Nephron progenitor cell (in vitro differentiated cells): ENCODE results near the gene CELF5.

ENCODE experiments used
- DNase-seq: peaks from one replicate; pipeline ENCODE4 v3.0.0; 2021
- H3K27ac Mint-ChIP-seq: 2 replicates; pipeline ENCODE4 v1.8.0; 2021; ENCODE audit warnings: mild to moderate bottlenecking, moderate library complexity, mixed read lengths
- H3K27me3 Mint-ChIP-seq: 2 replicates; pipeline ENCODE4 v1.8.0; 2021; ENCODE audit warnings: mild to moderate bottlenecking, low read depth, mixed read lengths; ENCODE audit not compliant: poor library complexity
- H3K36me3 Mint-ChIP-seq: 2 replicates; pipeline ENCODE4 v1.8.0; 2021; ENCODE audit warnings: low read depth, mixed read lengths
- H3K4me1 Mint-ChIP-seq: 2 replicates; pipeline ENCODE4 v1.8.0; 2021; ENCODE audit warnings: mixed read lengths
- H3K4me3 Mint-ChIP-seq: 2 replicates; pipeline ENCODE4 v1.8.0; 2021; ENCODE audit warnings: mild to moderate bottlenecking, moderate library complexity, mixed read lengths
- H3K9me3 Mint-ChIP-seq: 2 replicates; pipeline ENCODE4 v1.8.0; 2021; ENCODE audit warnings: mild to moderate bottlenecking, moderate library complexity, mixed read lengths
- TF ChIP-seq, protein P1 (sequence below): fragments of 200-600 bp; sonication (generic); IDR thresholded peaks from 2 replicates; pipeline ENCODE4 v1.5.0; 2021; ENCODE audit warnings: antibody characterized with exemption

Gene CELF5

GRCh38 chr19:3245050-3245449 is 20.6 kb downstream of the CELF5 start:
- no peaks in the 10 kb centered on the region for H3K36me3 Mint-ChIP-seq
- H3K4me1 Mint-ChIP-seq: no peaks in the 10 kb centered on the region
- no peaks in the 10 kb centered on the region for H3K9me3 Mint-ChIP-seq
- TF ChIP-seq, protein P1, sequence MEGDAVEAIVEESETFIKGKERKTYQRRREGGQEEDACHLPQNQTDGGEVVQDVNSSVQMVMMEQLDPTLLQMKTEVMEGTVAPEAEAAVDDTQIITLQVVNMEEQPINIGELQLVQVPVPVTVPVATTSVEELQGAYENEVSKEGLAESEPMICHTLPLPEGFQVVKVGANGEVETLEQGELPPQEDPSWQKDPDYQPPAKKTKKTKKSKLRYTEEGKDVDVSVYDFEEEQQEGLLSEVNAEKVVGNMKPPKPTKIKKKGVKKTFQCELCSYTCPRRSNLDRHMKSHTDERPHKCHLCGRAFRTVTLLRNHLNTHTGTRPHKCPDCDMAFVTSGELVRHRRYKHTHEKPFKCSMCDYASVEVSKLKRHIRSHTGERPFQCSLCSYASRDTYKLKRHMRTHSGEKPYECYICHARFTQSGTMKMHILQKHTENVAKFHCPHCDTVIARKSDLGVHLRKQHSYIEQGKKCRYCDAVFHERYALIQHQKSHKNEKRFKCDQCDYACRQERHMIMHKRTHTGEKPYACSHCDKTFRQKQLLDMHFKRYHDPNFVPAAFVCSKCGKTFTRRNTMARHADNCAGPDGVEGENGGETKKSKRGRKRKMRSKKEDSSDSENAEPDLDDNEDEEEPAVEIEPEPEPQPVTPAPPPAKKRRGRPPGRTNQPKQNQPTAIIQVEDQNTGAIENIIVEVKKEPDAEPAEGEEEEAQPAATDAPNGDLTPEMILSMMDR: no peak
- no peak overlapping the region for H3K27ac Mint-ChIP-seq
- no peak for DNase-seq
- H3K27me3 Mint-ChIP-seq: peaks cover 17% of the 10 kb centered on the region
- H3K4me3 Mint-ChIP-seq: no peak overlapping the region

- DNase-seq: no peak
- no peaks in the 10 kb centered on the region for H3K4me1 Mint-ChIP-seq
- peaks cover 14% of the 10 kb centered on the region for H3K27me3 Mint-ChIP-seq
- no peaks in the 10 kb centered on the region for H3K36me3 Mint-ChIP-seq
- peaks cover 10% of the 10 kb centered on the region for H3K9me3 Mint-ChIP-seq
- no peak overlapping the region for H3K27ac Mint-ChIP-seq
- TF ChIP-seq, protein P1: no peak
- H3K4me3 Mint-ChIP-seq: no peak overlapping the region
These were observed 24.4 kb downstream of the CELF5 start for GRCh38 chr19:3248728-3249326.

- no peak overlapping the region for H3K4me3 Mint-ChIP-seq
- H3K36me3 Mint-ChIP-seq: no peaks in the 10 kb centered on the region
- H3K4me1 Mint-ChIP-seq: no peaks in the 10 kb centered on the region
- TF ChIP-seq, protein P1: no peak
- peaks cover 13% of the 10 kb centered on the region for H3K9me3 Mint-ChIP-seq
- no peak overlapping the region for H3K27ac Mint-ChIP-seq
- H3K27me3 Mint-ChIP-seq: peaks cover 14% of the 10 kb centered on the region
- DNase-seq: no peak
These were observed 24.9 kb downstream of the CELF5 start for GRCh38 chr19:3249408-3249807.

DNA sequence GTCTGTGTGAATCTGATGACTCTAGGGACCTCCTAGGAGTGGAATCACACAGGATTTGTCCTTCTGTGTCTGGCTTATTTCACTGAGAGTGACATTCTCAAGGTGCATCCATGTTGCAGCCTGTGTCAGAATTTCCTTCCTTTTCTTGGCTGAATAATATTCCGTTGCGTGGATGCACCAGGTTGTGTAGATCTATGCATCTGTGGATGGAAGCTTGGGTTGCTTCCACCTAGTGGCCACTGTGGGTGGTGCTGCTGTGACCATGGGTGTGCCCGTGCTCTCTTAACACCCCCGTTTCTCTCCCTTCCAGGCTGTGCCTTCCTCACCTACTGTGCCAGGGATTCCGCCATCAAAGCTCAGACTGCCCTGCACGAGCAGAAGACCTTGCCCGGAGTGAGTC is 26.2 kb downstream of the CELF5 start:
- H3K4me1 Mint-ChIP-seq: no peaks in the 10 kb centered on the region
- no peaks in the 10 kb centered on the region for H3K36me3 Mint-ChIP-seq
- peaks cover 13% of the 10 kb centered on the region for H3K9me3 Mint-ChIP-seq
- H3K27ac Mint-ChIP-seq: no peak overlapping the region
- H3K27me3 Mint-ChIP-seq: peaks cover 14% of the 10 kb centered on the region
- TF ChIP-seq, protein P1: peak; percentile 28
- H3K4me3 Mint-ChIP-seq: no peak overlapping the region
- DNase-seq: peak; percentile 28

DNA sequence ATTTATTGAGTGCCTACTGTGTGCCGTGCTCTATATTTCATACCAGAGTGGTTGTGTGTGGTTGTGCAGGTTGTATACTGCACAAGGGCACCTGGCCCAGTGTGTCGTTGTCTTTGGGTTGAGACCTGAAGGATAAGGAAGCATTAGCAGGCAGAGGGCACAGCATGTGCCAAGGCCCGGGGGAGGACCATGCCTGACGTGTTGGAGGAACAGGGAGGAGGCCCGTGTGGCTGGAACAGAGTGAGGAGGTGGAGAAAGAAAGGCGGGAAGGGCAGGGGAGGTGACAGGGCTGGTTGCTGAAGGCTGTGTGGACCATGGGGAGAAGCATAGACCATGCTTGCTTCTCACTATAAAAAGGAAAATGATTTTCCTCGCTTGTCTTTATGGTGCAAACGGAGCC is 26.8 kb downstream of the CELF5 start:
- TF ChIP-seq, protein P1: no peak
- Mint-ChIP-seq H3K27ac (no peak overlapping the region), H3K4me1 (no peaks in the 10 kb centered on the region), H3K9me3 (peaks cover 13% of the 10 kb centered on the region), H3K4me3 (no peak overlapping the region), H3K36me3 (no peaks in the 10 kb centered on the region), H3K27me3 (peaks cover 17% of the 10 kb centered on the region)
- no peak for DNase-seq

- Mint-ChIP-seq H3K4me1 (no peaks in the 10 kb centered on the region), H3K4me3 (no peak overlapping the region), H3K27ac (no peak overlapping the region), H3K27me3 (peaks cover 17% of the 10 kb centered on the region), H3K36me3 (no peaks in the 10 kb centered on the region), H3K9me3 (peaks cover 13% of the 10 kb centered on the region)
- DNase-seq: no peak
- TF ChIP-seq, protein P1: no peak
These were observed 28.2 kb downstream of the CELF5 start for GRCh38 chr19:3252650-3253049.
